ENCODE data around the gene NES. TPM values are rescaled to one million over a fixed set of nuclear protein-coding genes. Genes with fewer than 3 reads are reported as not detected.

Gene NES
- total RNA-seq, 1 experiment from 2014 or later, result 168 TPM

GRCh38 chr1:156626079-156626438 lies 51.1 kb downstream of the NES start:
- no peaks in the 10 kb centered on the region for H3K79me2 ChIP-seq (ENCODE audit: insufficient read depth, low read length)
- no peak overlapping the region for H3T11ph ChIP-seq (ENCODE audit: low read length)
- no peak overlapping the region for H2BK15ac ChIP-seq (ENCODE audit: low read depth, low read length)
- H3K23me2 ChIP-seq (ENCODE audit: insufficient read length, low read depth, low read length, poor library complexity, severe bottlenecking), result peaks cover 19% of the 10 kb centered on the region
- no peak overlapping the region for H3K23ac ChIP-seq (ENCODE audit: insufficient read length, low read depth, low read length)
- no peak overlapping the region for H3K4ac ChIP-seq (ENCODE audit: low read depth, low read length)
- H3K9me3 Mint-ChIP-seq, result no peaks in the 10 kb centered on the region; a peak in 1 of 5 replicates
- H3K56ac ChIP-seq (ENCODE audit: insufficient read length, low read depth, low read length), result no peak overlapping the region
- peak overlapping the region in 1 of 2 experiments; percentile 86; a peak in 2 of 5 replicates for H3K4me3 Mint-ChIP-seq
- no peak overlapping the region for H2AFZ ChIP-seq (ENCODE audit: low read length)
- H3K79me1 ChIP-seq (ENCODE audit: insufficient read depth, low read depth, low read length, poor library complexity, severe bottlenecking), result no peaks in the 10 kb centered on the region
- H3K27me3 ChIP-seq (ENCODE audit: insufficient read depth, low read length), result peaks cover 21% of the 10 kb centered on the region
- no peak overlapping the region for H2AK5ac ChIP-seq (ENCODE audit: insufficient read length, low read length)
- no peak overlapping the region for H3K9ac ChIP-seq (ENCODE audit: extremely low read depth, insufficient read length, low read length)
- H3K4me2 ChIP-seq (ENCODE audit: insufficient read depth, insufficient read length, low read length), result peak overlapping the region; percentile 56
- no CpG with 5 or more reads among the region's 4 CpGs for WGBS (ENCODE audit: extremely low coverage, insufficient read length, low lambda C conversion rate)
- no peak overlapping the region for H3K27ac Mint-ChIP-seq
- H2BK5ac ChIP-seq (ENCODE audit: insufficient read length, low read length), result no peak overlapping the region
- H3K14ac ChIP-seq (ENCODE audit: insufficient read depth, low read length), result no peak overlapping the region
- no peak for DNase-seq
- peaks cover 6 to 7% of the 10 kb centered on the region in 2 experiments for H3K4me1 Mint-ChIP-seq
- H4K8ac ChIP-seq (replicated peaks; ENCODE audit: insufficient read length, low read depth, low read length), result no peak overlapping the region
- no peak overlapping the region for H2BK120ac ChIP-seq (ENCODE audit: low read depth, low read length, poor library complexity, severe bottlenecking)
- H4K5ac ChIP-seq (ENCODE audit: insufficient read length, low read depth, low read length), result no peak overlapping the region
- H2BK20ac ChIP-seq (ENCODE audit: low read depth, low read length, poor library complexity, severe bottlenecking), result no peak overlapping the region
- H3K36me3 Mint-ChIP-seq (ENCODE audit: insufficient read depth in 1 of 3, low read depth in 3 of 3), result no peaks in the 10 kb centered on the region
- H3K18ac ChIP-seq (ENCODE audit: insufficient read length, low read depth, low read length), result no peak overlapping the region
- TF ChIP-seq CTCF (conservative IDR thresholded peaks at IDR 0.05), result no peak; the same call in 1 of the 3 replicates
- no peaks in the 10 kb centered on the region for H3K9me3 ChIP-seq (ENCODE audit: control insufficient read depth, low read depth, low read length)
- H4K91ac ChIP-seq (ENCODE audit: insufficient read length, low read depth, low read length), result no peak overlapping the region
- peaks cover 88% of the 10 kb centered on the region for H3K27me3 Mint-ChIP-seq (ENCODE audit: low read depth)
- H3K27ac ChIP-seq (ENCODE audit: insufficient read length, low read depth, low read length), result no peak overlapping the region
- H4K20me1 ChIP-seq (ENCODE audit: control insufficient read depth, insufficient read depth, insufficient read length), result no peaks in the 10 kb centered on the region
- H2BK12ac ChIP-seq (ENCODE audit: insufficient read length, low read depth, low read length), result no peak overlapping the region
- no peaks in the 10 kb centered on the region for H3K4me1 ChIP-seq (ENCODE audit: insufficient read depth, low read length)

Data from H9 (cell line).